Right lobe of liver (tissue), 4 donors: ENCODE measurements around the gene GALNT10.

Experiments used
- CTCF ChIP-seq, 4 donors: fragments of 200-600 bp in 3 of 4; fragments of 450-650 bp in 1 of 4; IDR thresholded peaks; one replicate each; pipeline versions ENCODE4 v1.5.1 to v1.8.0; 2016 to 2022; ENCODE audit warnings: antibody characterized with exemption in 4 of 4, mild to moderate bottlenecking in 2 of 4
- POLR2A ChIP-seq: fragments of 450-650 bp; IDR thresholded peaks from one replicate; pipeline ENCODE4 v1.6.1; 2017; ENCODE audit warnings: antibody characterized with exemption, mild to moderate bottlenecking
- donor health status: DM: no; HTN: no; CAD: no.
- donor health status: DM: no; HTN: no; CAD: no.
- donor health status: DM: no; HTN: yes; CAD: no.

DNA sequence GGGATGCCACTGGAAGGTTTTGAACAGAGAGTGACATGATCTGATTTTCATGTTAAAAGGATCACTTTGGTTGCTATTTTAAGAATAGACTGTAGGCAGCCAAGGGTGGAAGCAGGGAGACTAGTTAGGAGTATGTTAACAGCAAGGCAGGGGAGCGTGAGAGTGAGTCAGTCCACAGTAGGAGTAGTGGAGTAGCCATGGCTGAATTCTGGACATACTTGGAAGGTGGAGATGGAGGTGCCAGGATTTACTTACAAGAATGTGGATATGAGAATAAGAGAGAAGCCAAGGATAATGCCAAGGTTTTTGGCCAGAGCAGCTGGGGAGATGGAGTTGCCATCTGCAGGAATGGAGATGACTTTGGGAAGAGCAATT lies 118.8 kb downstream of the GALNT10 start:
- TF ChIP-seq CTCF (IDR thresholded peaks at IDR 0.05) = no peak
- no peak for TF ChIP-seq POLR2A
